DOHH2 (cell line): ENCODE results near the gene PRKCZ.

Experiments used
- CTCF ChIP-seq: fragments of 200-600 bp; sonication (generic); IDR thresholded peaks from one replicate; pipeline ENCODE4 v1.5.1; 2014; ENCODE audit warnings: antibody characterized with exemption, mild to moderate bottlenecking, low read depth, low read length; ENCODE audit not compliant: poor library complexity, severe bottlenecking
- EZH2phosphoT487 ChIP-seq: fragments of 200-600 bp; sonication (generic); IDR thresholded peaks from 2 replicates; pipeline ENCODE4 v1.6.1; 2017; ENCODE audit warnings: borderline replicate concordance, mild to moderate bottlenecking, antibody characterized with exemption, low read length, moderate library complexity, mixed read lengths

- TF ChIP-seq CTCF (no peak), EZH2phosphoT487 (no peak)
These were observed 24.7 kb upstream of the PRKCZ start for GRCh38 chr1:2025491-2025981.
